ENCODE measurements around the gene AMBP. TPM values are rescaled to one million over a fixed set of nuclear protein-coding genes. Genes with fewer than 3 reads are reported as not detected.

Gene AMBP
- total and polyA plus RNA-seq, 2 of the 13 experiments (the other 11 are each of a cell fraction or from before 2014, with no cell fraction given) = 1,510 to 2,580 TPM

DNA sequence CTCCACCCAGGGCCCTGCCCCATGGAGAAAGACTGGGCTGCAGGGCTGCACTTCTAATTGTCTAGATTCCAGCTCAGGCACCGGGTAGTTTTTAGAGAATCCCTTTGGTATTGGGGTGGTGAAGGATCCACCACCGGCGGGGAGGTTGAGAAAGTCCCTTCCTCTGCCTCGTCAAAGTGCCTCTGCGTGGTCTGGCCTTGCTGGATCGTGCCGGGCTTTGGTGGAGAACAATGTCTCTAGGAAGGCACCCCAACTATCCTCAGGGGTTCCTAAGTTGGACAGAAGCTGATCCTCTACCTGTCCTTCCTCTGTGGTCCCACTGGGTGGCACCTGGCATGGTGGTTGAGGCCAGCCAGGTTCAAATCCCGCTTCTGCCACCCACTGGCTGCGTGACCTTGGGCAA is 7.3 kb upstream of the AMBP start:
- no peak overlapping the region for H3K4me3 ChIP-seq (replicated peaks in 1 of 3; ENCODE audit: insufficient read depth in 1 of 3, low read depth in 2 of 3, low read length in 3 of 3)
- no peaks in the 10 kb centered on the region for H3K36me3 ChIP-seq (replicated peaks in 1 of 2; ENCODE audit: control insufficient read depth in 1 of 2, insufficient read depth in 2 of 2, low read length in 2 of 2)
- DNase-seq (ENCODE audit: low spot score) = no peak
- H3K4me2 ChIP-seq (ENCODE audit: low read depth, low read length) = no peak overlapping the region
- no peak overlapping the region for H2AFZ ChIP-seq (ENCODE audit: low read length)
- in situ Hi-C loops (cut with HindIII; ENCODE audit: extremely low pct_ligation_motif_present, low pct_unique_long_range_greater_than_20kb) = no loop called here
- 97% methylated on average over 6 of the region's 9 CpGs for WGBS (ENCODE audit: low lambda C conversion rate)
- ATAC-seq = no peak
- no peak overlapping the region for H3K9ac ChIP-seq (ENCODE audit: insufficient read depth, low read depth, low read length)
- CTCF ChIA-PET (ENCODE audit: low intra/inter-chr PET ratio, low total read pairs) = no interaction called here
- peaks cover 59% of the 10 kb centered on the region for H3K4me1 ChIP-seq (ENCODE audit: insufficient read depth, low read length)
- TF ChIP-seq ZNF687 (CRISPR knock-in tag; IDR thresholded peaks at IDR 0.05) = peak; percentile 19; the same call in 1 of the 2 replicates
- no peak for TF ChIP-seq SALL2 (CRISPR knock-in tag; IDR thresholded peaks at IDR 0.05)
- TF ChIP-seq, protein P1, sequence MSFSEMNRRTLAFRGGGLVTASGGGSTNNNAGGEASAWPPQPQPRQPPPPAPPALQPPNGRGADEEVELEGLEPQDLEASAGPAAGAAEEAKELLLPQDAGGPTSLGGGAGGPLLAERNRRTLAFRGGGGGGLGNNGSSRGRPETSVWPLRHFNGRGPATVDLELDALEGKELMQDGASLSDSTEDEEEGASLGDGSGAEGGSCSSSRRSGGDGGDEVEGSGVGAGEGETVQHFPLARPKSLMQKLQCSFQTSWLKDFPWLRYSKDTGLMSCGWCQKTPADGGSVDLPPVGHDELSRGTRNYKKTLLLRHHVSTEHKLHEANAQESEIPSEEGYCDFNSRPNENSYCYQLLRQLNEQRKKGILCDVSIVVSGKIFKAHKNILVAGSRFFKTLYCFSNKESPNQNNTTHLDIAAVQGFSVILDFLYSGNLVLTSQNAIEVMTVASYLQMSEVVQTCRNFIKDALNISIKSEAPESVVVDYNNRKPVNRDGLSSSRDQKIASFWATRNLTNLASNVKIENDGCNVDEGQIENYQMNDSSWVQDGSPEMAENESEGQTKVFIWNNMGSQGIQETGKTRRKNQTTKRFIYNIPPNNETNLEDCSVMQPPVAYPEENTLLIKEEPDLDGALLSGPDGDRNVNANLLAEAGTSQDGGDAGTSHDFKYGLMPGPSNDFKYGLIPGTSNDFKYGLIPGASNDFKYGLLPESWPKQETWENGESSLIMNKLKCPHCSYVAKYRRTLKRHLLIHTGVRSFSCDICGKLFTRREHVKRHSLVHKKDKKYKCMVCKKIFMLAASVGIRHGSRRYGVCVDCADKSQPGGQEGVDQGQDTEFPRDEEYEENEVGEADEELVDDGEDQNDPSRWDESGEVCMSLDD (CRISPR knock-in tag; IDR thresholded peaks at IDR 0.05; ENCODE audit: borderline replicate concordance) = no peak
- TF ChIP-seq, protein P2, sequence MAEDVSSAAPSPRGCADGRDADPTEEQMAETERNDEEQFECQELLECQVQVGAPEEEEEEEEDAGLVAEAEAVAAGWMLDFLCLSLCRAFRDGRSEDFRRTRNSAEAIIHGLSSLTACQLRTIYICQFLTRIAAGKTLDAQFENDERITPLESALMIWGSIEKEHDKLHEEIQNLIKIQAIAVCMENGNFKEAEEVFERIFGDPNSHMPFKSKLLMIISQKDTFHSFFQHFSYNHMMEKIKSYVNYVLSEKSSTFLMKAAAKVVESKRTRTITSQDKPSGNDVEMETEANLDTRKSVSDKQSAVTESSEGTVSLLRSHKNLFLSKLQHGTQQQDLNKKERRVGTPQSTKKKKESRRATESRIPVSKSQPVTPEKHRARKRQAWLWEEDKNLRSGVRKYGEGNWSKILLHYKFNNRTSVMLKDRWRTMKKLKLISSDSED (CRISPR knock-in tag; IDR thresholded peaks at IDR 0.05) = no peak
- FAIRE-seq = no peak
- intact Hi-C loops (cut with micrococcal nuclease; ENCODE audit: unreplicated experiment) = no loop called here
- POLR2A ChIA-PET = interaction anchor here (1.3 to 2.6 kb wide), 3 partner anchors 14 to 90 kb away, joined by 3 to 8 read pairs (median 5); partner anchors contain the start of gene KIF12
- no TSS peak for BruUV-seq (replicated peaks)
- no peaks in the 10 kb centered on the region for H4K20me1 ChIP-seq (ENCODE audit: insufficient read depth, low read length)
- H3K27me3 ChIP-seq (ENCODE audit: control insufficient read depth in 1 of 2, insufficient read depth in 2 of 2, low read length in 2 of 2) = no peaks in the 10 kb centered on the region
- no peak overlapping the region for H3K27ac ChIP-seq (ENCODE audit: extremely low read length, insufficient read depth, low read length)
- no peaks in the 10 kb centered on the region for H3K9me3 ChIP-seq (ENCODE audit: low read length)
- no peaks in the 10 kb centered on the region for H3K79me2 ChIP-seq (ENCODE audit: insufficient read depth, low read length)
